H9 (cell line): ENCODE data around the gene MYOM1. TPM values are rescaled to one million over a fixed set of nuclear protein-coding genes. Genes with fewer than 3 reads are reported as not detected.

ENCODE experiments used
- DNase-seq: peaks from one replicate; pipeline ENCODE4 v3.0.0-alpha.2; 2017
- H2AFZ ChIP-seq: one replicate; pipeline ENCODE4 v1.6.1; 2013; ENCODE audit warnings: mild to moderate bottlenecking, low read length, control low read depth, moderate library complexity
- H2AK5ac ChIP-seq: 2 replicates; pipeline ENCODE4 v1.6.1; 2013; ENCODE audit warnings: low read length, control low read depth, mixed read lengths; ENCODE audit not compliant: insufficient read length
- H2BK120ac ChIP-seq: one replicate; pipeline ENCODE4 v1.6.1; 2013; ENCODE audit warnings: low read depth, mild to moderate bottlenecking, low read length, control low read depth, inconsistent platforms; ENCODE audit not compliant: poor library complexity, severe bottlenecking
- H2BK12ac ChIP-seq: 2 replicates; pipeline ENCODE4 v1.6.1; 2013; ENCODE audit warnings: low read length, control low read depth, mixed read lengths, low read depth; ENCODE audit not compliant: insufficient read length
- H2BK15ac ChIP-seq: 2 replicates; pipeline ENCODE4 v1.6.1; 2013; ENCODE audit warnings: low read depth, low read length, control low read depth
- H2BK20ac ChIP-seq: one replicate; pipeline ENCODE4 v1.6.1; 2013; ENCODE audit warnings: low read depth, mild to moderate bottlenecking, low read length, control low read depth, inconsistent platforms; ENCODE audit not compliant: poor library complexity, severe bottlenecking
- H2BK5ac ChIP-seq: 2 replicates; pipeline ENCODE4 v1.6.1; 2013; ENCODE audit warnings: low read length, control low read depth, mixed read lengths; ENCODE audit not compliant: insufficient read length
- H3K14ac ChIP-seq: 2 replicates; pipeline ENCODE4 v1.6.1; 2013; ENCODE audit warnings: low read length, control low read depth; ENCODE audit not compliant: insufficient read depth
- H3K18ac ChIP-seq: 2 replicates; pipeline ENCODE4 v1.6.1; 2013; ENCODE audit warnings: low read depth, mild to moderate bottlenecking, mixed read lengths, low read length, control low read depth; ENCODE audit not compliant: insufficient read length
- H3K23ac ChIP-seq: 2 replicates; pipeline ENCODE4 v1.6.1; 2013; ENCODE audit warnings: low read length, control low read depth, mixed read lengths, low read depth; ENCODE audit not compliant: insufficient read length
- H3K23me2 ChIP-seq: 2 replicates; pipeline ENCODE4 v1.6.1; 2013; ENCODE audit warnings: low read depth, mild to moderate bottlenecking, mixed read lengths, low read length, control low read depth; ENCODE audit not compliant: insufficient read length, poor library complexity, severe bottlenecking
- H3K27ac ChIP-seq: 2 replicates; pipeline ENCODE4 v1.5.1; 2013; ENCODE audit warnings: low read length, control low read depth, mixed read lengths, low read depth; ENCODE audit not compliant: insufficient read length
- H3K27me3 ChIP-seq: 2 replicates; pipeline ENCODE4 v1.6.1; 2013; ENCODE audit warnings: low read length, control low read depth, inconsistent platforms; ENCODE audit not compliant: insufficient read depth
- H3K4ac ChIP-seq: 2 replicates; pipeline ENCODE4 v1.6.1; 2013; ENCODE audit warnings: low read depth, mild to moderate bottlenecking, control low read depth, inconsistent platforms, low read length, moderate library complexity
- H3K4me1 ChIP-seq: 2 replicates; pipeline ENCODE4 v1.6.1; 2013; ENCODE audit warnings: low read length, control low read depth, inconsistent platforms; ENCODE audit not compliant: insufficient read depth
- H3K4me2 ChIP-seq: 2 replicates; pipeline ENCODE4 v1.6.1; 2013; ENCODE audit warnings: low read length, control low read depth, mixed read lengths; ENCODE audit not compliant: insufficient read length, insufficient read depth
- H3K56ac ChIP-seq: 2 replicates; pipeline ENCODE4 v1.6.1; 2013; ENCODE audit warnings: low read depth, mild to moderate bottlenecking, mixed read lengths, low read length, control low read depth; ENCODE audit not compliant: insufficient read length
- H3K79me1 ChIP-seq: 2 replicates; pipeline ENCODE4 v1.6.1; 2013; ENCODE audit warnings: low read depth, mild to moderate bottlenecking, moderate library complexity, low read length, control low read depth, inconsistent platforms; ENCODE audit not compliant: insufficient read depth, poor library complexity, severe bottlenecking
- H3K79me2 ChIP-seq: 2 replicates; pipeline ENCODE4 v1.6.1; 2013; ENCODE audit warnings: low read length, control low read depth, inconsistent platforms; ENCODE audit not compliant: insufficient read depth
- H3K9ac ChIP-seq: 2 replicates; pipeline ENCODE4 v1.6.1; 2013; ENCODE audit warnings: low read length, control low read depth, mixed read lengths; ENCODE audit not compliant: insufficient read length; ENCODE audit errors: extremely low read depth
- H3K9me3 ChIP-seq: one replicate; pipeline ENCODE4 v1.6.1; 2013; ENCODE audit warnings: low read depth, low read length, inconsistent platforms; ENCODE audit not compliant: control insufficient read depth
- H3T11ph ChIP-seq: one replicate; pipeline ENCODE4 v1.6.1; 2013; ENCODE audit warnings: mild to moderate bottlenecking, low read length, control low read depth, inconsistent platforms
- H4K20me1 ChIP-seq: one replicate; pipeline ENCODE4 v1.6.1; 2013; ENCODE audit not compliant: control insufficient read depth, insufficient read length, insufficient read depth
- H4K5ac ChIP-seq: 2 replicates; pipeline ENCODE4 v1.6.1; 2013; ENCODE audit warnings: low read depth, mild to moderate bottlenecking, mixed read lengths, low read length, control low read depth; ENCODE audit not compliant: insufficient read length
- H4K8ac ChIP-seq: replicated peaks from 2 replicates; pipeline ENCODE4 v1.6.1; 2013; ENCODE audit warnings: low read length, control low read depth, mixed read lengths, low read depth; ENCODE audit not compliant: insufficient read length
- H4K91ac ChIP-seq: 2 replicates; pipeline ENCODE4 v1.6.1; 2013; ENCODE audit warnings: low read depth, mild to moderate bottlenecking, moderate library complexity, mixed read lengths, low read length, control low read depth; ENCODE audit not compliant: insufficient read length
- H3K27ac Mint-ChIP-seq, 3 experiments: 2 replicates in 2 of 3; 3 replicates in 1 of 3; pipeline ENCODE4 v1.8.0; 2020 to 2021; ENCODE audit warnings: mixed read lengths in 3 of 3, mild to moderate bottlenecking in 1 of 3, moderate library complexity in 1 of 3
- H3K27me3 Mint-ChIP-seq: 2 replicates; pipeline ENCODE4 v1.8.0; 2021; ENCODE audit warnings: low read depth, mild to moderate bottlenecking, moderate library complexity, mixed read lengths
- H3K36me3 Mint-ChIP-seq, 3 experiments: 2 replicates in 2 of 3; 3 replicates in 1 of 3; pipeline ENCODE4 v1.8.0; 2020 to 2021; ENCODE audit warnings: low read depth in 3 of 3, mixed read lengths in 3 of 3; ENCODE audit not compliant: insufficient read depth in 1 of 3
- H3K4me1 Mint-ChIP-seq, 2 experiments: 2 replicates each; pipeline ENCODE4 v1.8.0; 2020; ENCODE audit warnings: mixed read lengths in 2 of 2
- H3K4me3 Mint-ChIP-seq, 2 experiments: 2 replicates in 1 of 2; 3 replicates in 1 of 2; pipeline ENCODE4 v1.8.0; 2020 to 2021; ENCODE audit warnings: mild to moderate bottlenecking in 2 of 2, mixed read lengths in 2 of 2, moderate library complexity in 1 of 2
- H3K9me3 Mint-ChIP-seq, 2 experiments: 2 replicates in 1 of 2; 3 replicates in 1 of 2; pipeline ENCODE4 v1.8.0; 2020; ENCODE audit warnings: mild to moderate bottlenecking in 2 of 2, mixed read lengths in 2 of 2, moderate library complexity in 1 of 2
- CTCF ChIP-seq: fragments of 200-600 bp; sonication (generic); conservative IDR thresholded peaks from 3 replicates; pipeline ENCODE4 v1.8.0; 2021; ENCODE audit warnings: antibody characterized with exemption, mild to moderate bottlenecking
- whole genome bisulfite sequencing: extraction: QIAGEN DNeasy Blood & Tissue Kit; methylation state at CpG from one replicate; pipeline ENCODE4 v1.1.7; 2013; ENCODE audit warnings: missing lambda C conversion rate, low lambda C conversion rate, mixed read lengths; ENCODE audit not compliant: insufficient read length; ENCODE audit errors: extremely low coverage; 5-methylcytosine and 5-hydroxymethylcytosine counted together
- total RNA-seq: library from RNA; stranded (reverse); gene quantifications from 2 replicates; pipeline ENCODE4 v1.2.1, GENCODE V29; 2021

MYOM1 gene
- total RNA-seq, 1 experiment from 2014 or later, result 0.17 TPM

- Histone ChIP-seq H2AK5ac (no peak overlapping the region), H4K91ac (no peak overlapping the region), H3K18ac (no peak overlapping the region), H3K23ac (no peak overlapping the region), H3K4me2 (no peak overlapping the region), H2BK15ac (no peak overlapping the region), H3K27me3 (no peaks in the 10 kb centered on the region; the same call in 1 of the 2 replicates), H3K9me3 (no peaks in the 10 kb centered on the region), H4K8ac (no peak overlapping the region), H3K79me1 (no peaks in the 10 kb centered on the region), H3K9ac (no peak overlapping the region), H2BK20ac (no peak overlapping the region), H3T11ph (no peak overlapping the region), H3K79me2 (no peaks in the 10 kb centered on the region), H3K27ac (no peak overlapping the region), H3K4me1 (no peaks in the 10 kb centered on the region; the same call in 1 of the 2 replicates), H2BK5ac (no peak overlapping the region), H2AFZ (no peak overlapping the region), H3K14ac (no peak overlapping the region), H2BK12ac (no peak overlapping the region), H3K23me2 (no peaks in the 10 kb centered on the region), H4K5ac (no peak overlapping the region), H3K4ac (no peak overlapping the region), H4K20me1 (no peaks in the 10 kb centered on the region), H2BK120ac (no peak overlapping the region), H3K56ac (no peak overlapping the region)
- no peaks in the 10 kb centered on the region; a peak in 1 of 5 replicates for H3K9me3 Mint-ChIP-seq
- no peak for DNase-seq
- no CpG with 5 or more reads among the region's 6 CpGs for WGBS
- peaks cover 12 to 17% of the 10 kb centered on the region in 2 experiments for H3K4me1 Mint-ChIP-seq
- peak overlapping the region in 2 of 3 experiments; percentile 2 to 3; a peak in 2 of 7 replicates for H3K27ac Mint-ChIP-seq
- H3K36me3 Mint-ChIP-seq, result no peaks in the 10 kb centered on the region
- TF ChIP-seq CTCF, result no peak
- H3K27me3 Mint-ChIP-seq, result no peaks in the 10 kb centered on the region
- no peak overlapping the region for H3K4me3 Mint-ChIP-seq
Measured at GRCh38 chr18:3184275-3184963, 35.3 kb downstream of the MYOM1 start.
